ENCODE results near the gene ARMH3.
"Not testable (repeated sequence)": the region's sequence is repeated elsewhere in the genome, so short reads cannot be mapped to it uniquely, and the experiment has no call there.

ARMH3 gene, protein sequence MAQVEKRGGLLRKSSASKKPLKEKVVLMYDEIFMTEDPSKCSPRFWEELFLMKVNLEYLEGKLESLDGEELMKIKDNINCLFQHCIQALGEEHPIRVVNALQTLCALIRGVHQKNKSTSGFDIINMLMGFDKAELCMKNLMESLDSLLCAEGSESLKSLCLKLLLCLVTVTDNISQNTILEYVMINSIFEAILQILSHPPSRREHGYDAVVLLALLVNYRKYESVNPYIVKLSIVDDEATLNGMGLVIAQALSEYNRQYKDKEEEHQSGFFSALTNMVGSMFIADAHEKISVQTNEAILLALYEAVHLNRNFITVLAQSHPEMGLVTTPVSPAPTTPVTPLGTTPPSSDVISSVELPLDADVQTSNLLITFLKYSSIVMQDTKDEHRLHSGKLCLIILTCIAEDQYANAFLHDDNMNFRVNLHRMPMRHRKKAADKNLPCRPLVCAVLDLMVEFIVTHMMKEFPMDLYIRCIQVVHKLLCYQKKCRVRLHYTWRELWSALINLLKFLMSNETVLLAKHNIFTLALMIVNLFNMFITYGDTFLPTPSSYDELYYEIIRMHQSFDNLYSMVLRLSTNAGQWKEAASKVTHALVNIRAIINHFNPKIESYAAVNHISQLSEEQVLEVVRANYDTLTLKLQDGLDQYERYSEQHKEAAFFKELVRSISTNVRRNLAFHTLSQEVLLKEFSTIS

GRCh38 chr10:102055647-102056419 is at the start of gene ARMH3:
TSS of gene ARMH3 (minus strand) at chr10:102056173. CDS start at chr10:102040114, 16,059 bp downstream.
- DNase-seq (ENCODE audit: low read depth in 2 of 2) = peak; percentile 75 to 81

GRCh38 chr10:102102421-102102820 is 46.4 kb upstream of the ARMH3 start:
- no peak for DNase-seq (ENCODE audit: low read depth in 2 of 2)

GRCh38 chr10:102101152-102101551 is 45.2 kb upstream of the ARMH3 start:
- no peak for DNase-seq (ENCODE audit: low read depth in 2 of 2)

DNA sequence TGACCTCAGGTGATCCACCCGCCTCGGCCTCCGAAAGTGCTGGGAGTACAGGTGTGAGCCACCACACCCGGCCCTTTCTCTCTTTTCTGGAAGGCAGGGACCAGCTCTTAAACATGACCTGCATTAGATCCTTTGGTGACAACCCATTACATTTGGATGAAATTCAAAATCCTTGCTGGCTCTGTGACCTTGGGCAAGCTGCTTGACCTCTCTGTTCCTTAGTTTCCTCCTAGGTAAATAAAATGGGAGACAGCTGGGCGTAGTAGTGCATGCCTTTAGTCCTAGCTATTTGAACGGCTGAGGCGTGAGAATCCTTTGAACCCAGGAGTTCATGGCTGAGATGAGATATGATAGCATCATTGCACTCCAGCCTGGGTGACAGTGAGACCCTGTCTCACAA is 40.5 kb upstream of the ARMH3 start:
- no peak for DNase-seq (ENCODE audit: low read depth in 2 of 2)

DNA sequence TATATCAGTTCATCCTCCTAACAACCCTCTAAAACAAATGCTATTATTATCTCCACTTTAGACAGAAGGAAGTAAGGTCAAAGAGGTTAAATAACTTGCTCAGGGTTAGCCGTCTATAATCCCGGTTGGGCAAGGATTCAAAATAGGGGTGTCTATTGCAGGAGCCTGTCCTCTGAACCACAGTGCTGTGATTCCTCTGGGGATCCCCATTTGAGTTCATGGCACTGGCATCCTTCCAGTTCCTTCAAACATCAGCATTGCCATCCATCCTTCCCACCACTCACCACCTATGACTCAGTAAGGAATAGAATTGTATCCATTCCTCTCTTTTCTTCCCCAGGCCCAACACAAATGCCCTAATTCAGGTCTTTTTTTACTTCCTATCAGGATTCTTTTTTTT is 34.8 kb upstream of the ARMH3 start:
- DNase-seq (ENCODE audit: low read depth in 2 of 2) = no peak

- no peak for DNase-seq (ENCODE audit: low read depth in 2 of 2)
Observed at GRCh38 chr10:102086196-102086595, 30.2 kb upstream of the ARMH3 start.

DNA sequence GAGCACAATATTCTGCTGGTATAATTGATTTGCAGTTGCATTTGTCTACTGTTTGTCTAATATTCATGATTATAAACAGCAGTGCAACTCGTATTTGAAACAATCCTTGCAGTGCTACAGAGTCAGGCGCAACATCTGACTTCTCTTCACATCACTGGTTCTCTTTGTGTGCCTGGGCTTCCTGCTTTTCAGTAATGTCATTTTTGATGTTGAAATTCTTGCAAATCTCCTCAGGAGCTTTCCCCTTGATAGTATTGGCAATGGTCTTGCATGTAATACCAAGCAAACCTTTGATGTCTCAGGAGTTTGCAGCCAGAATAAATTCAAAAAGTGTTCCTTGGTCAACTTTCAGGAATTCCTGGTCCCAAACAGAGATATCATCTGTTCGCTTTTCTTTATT is 29.4 kb upstream of the ARMH3 start:
- DNase-seq (ENCODE audit: low read depth in 2 of 2) = no peak

DNA sequence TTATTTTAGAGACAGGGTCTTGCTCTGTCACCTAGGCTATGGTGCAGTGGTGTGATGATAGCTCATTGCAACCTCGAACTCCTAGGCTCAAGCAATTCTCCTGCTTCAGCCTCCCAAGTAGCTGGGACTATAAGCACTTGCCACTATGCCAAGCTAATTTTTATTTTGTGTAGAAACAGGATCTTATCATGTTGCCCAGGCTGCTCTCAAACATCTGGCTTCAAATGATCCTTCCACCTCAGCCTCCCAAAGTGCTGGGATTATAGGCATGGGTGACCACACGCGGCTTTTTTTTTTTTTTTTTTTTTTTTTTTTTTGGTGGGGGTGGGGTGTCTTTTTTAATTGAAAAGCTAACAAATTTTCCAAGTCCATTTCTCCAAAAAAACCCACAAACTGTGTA is 27.6 kb upstream of the ARMH3 start:
- DNase-seq (ENCODE audit: low read depth in 2 of 2) = no peak

GRCh38 chr10:102072673-102073527 is 16.9 kb upstream of the ARMH3 start:
- peak; percentile 46 to 54 for DNase-seq (ENCODE audit: low read depth in 2 of 2)

DNA sequence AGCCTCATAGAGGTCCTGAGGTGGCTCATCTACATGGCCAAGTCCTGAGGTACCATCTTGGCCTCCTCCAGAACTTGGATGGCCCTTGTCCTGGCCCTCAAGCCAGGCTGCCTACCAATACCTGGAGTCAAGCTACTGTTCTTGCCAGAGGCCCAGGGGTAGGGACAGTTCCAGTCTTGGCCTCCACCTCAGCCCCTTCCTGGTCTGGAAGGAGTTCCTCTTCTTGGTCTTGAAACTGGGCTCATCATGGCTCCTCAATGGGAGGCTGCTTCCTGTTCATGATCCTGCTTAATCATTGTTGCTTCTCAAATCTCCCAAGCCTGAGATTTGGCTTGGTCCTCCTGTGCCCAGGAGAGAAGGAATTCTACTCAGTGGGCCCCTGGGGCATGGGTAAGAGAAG is 13.1 kb upstream of the ARMH3 start:
- DNase-seq (ENCODE audit: low read depth in 2 of 2) = no peak

- no peak for DNase-seq (ENCODE audit: low read depth in 2 of 2)
Observed at GRCh38 chr10:102068216-102068615, 12.2 kb upstream of the ARMH3 start.

- DNase-seq (ENCODE audit: low read depth in 2 of 2) = no peak
Observed at GRCh38 chr10:102067091-102067916, 11.3 kb upstream of the ARMH3 start.

DNA sequence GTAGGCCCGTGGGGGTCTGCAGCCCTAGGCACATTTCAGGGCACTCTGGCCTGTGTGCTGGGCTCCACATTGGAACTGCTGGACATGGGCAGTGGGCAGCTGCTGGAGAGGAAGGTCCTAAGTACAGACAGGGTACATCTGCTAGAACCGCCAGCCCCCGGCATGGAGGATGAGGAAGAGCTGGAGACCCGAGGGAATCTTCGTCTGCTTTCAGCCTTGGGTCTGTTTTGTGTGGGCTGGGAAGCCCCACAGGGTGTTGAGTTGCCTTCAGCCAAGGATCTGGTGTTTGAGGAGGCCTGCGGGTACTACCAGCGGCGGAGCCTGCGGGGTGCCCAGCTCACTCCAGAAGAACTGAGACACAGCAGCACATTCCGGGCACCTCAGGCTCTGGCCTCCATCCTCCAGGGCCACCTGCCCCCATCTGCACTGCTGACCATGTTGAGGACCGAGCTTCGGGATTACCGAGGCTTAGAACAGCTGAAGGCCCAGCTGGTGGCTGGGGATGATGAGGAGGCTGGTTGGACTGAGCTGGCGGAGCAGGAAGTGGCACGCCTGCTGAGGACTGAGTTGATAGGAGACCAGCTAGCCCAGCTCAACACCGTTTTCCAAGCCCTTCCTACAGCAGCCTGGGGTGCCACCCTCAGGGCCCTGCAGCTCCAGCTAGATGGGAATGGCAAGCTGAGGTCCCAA is 10.6 kb upstream of the ARMH3 start:
- DNase-seq (ENCODE audit: low read depth in 2 of 2) = no peak

DNA sequence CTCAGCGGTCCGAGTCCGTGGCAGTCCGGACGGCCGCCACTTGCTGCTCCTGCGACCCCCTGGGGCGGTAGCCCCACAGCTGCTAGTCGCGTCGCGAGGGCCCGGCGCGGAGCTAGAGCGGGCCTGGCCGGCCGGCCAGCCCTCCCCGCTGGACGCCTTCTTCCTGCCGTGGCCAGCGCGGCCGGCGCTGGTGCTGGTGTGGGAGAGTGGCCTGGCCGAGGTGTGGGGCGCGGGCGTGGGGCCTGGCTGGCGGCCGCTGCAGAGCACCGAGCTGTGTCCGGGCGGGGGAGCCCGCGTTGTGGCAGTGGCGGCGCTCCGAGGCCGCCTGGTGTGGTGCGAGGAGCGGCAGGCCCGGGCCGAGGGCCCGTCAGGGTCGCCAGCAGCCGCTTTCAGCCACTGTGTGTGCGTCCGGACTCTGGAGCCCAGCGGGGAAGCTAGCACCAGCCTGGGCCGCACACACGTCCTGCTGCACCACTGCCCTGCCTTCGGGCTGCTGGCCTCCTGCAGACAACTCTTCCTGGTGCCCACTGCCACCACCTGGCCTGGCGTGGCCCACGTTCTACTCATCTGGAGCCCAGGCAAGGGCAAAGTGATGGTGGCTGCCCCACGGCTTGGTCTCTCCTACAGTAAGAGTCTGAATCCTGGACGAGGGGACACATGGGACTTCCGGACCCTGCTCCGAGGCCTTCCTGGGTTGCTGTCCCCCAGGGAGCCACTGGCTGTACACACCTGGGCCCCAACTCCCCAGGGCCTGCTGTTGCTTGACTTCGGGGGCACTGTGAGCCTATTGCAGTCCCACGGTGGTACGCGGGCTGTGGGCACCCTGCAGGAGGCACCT is 9.8 kb upstream of the ARMH3 start:
- DNase-seq (ENCODE audit: low read depth in 2 of 2) = no peak

GRCh38 chr10:102064868-102065560 is 9.0 kb upstream of the ARMH3 start, which contains the start of gene HPS6:
TSS of gene HPS6 (plus strand) at chr10:102065349. CDS start at chr10:102065475, 126 bp downstream.
- DNase-seq (ENCODE audit: low read depth in 2 of 2) = peak; percentile 71 to 79

DNA sequence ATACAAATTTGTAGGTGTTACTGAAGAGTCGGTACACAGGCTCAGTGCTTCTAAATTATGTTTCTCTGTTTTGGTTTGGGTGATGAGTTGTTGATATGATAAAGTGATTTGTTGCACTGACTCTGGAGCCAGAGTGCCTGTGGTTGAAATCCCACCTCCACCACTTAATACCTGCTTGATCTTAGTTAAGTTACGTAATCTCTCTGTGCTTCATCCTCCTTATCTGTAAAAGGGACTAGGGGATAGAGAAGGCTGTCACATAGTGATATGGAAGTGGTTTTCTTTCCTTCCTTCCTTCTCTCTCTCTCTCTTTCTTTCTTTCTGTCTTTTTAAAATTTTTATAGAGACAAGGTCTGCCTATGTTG is 8.5 kb upstream of the ARMH3 start:
- no peak for DNase-seq (ENCODE audit: low read depth in 2 of 2)

DNA sequence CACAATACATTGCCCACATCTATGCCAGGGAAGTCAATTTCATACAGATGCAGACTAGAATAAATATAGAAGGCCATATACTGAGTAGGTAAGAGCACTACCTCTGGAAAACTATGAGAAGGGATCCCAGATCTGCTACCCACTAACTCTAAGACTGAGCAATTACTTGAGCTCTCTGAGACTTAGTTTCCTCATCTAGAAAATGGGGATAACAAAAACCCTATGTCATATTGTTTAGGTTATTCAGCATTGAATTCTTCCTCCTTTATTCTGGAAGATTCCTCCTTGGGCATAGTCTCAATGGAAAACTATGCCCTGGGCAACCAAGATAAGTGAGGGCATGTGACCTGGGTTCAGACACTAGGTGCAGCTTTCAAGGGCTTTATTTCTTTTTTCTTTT is 4.0 kb upstream of the ARMH3 start:
- DNase-seq (ENCODE audit: low read depth in 2 of 2) = no peak

GRCh38 chr10:102054881-102055646 is 909 bp downstream of the ARMH3 start:
- DNase-seq (ENCODE audit: low read depth in 2 of 2) = not testable (repeated sequence)

Data from stimulated activated CD8-positive, alpha-beta memory T cell treated with anti-CD3 and anti-CD28 coated beads, Interleukin-15, amount 100 ng/mL, for 4 hours (primary cell).